ENCODE measurements around the gene ADAMTS5.

Gene ADAMTS5

GRCh38 chr21:26883768-26884167, 83.1 kb downstream of the ADAMTS5 start:
- no peak for DNase-seq

GRCh38 chr21:26881504-26882228, 85.2 kb downstream of the ADAMTS5 start:
- no peak for DNase-seq

GRCh38 chr21:26877018-26877417, 89.9 kb downstream of the ADAMTS5 start:
- DNase-seq: no peak

- DNase-seq: no peak
Observed at GRCh38 chr21:26874347-26874746, 92.5 kb downstream of the ADAMTS5 start.
